HEK293T (cell line): ENCODE measurements around the gene GCSH.

Source experiments
- CTCF ChIA-PET: fragments of 350-600 bp; formaldehyde crosslinking; extraction: SDS; loops from one replicate; lab custom pipeline; 2021; ENCODE audit warnings: antibody characterized with exemption, inconsistent platforms; lab: Yijun Ruan, JAX
- POLR2A ChIA-PET: fragments of 350-600 bp; formaldehyde crosslinking; extraction: SDS; loops from one replicate; lab custom pipeline; 2020; ENCODE audit warnings: antibody characterized with exemption, inconsistent platforms; lab: Yijun Ruan, JAX
- DNase-seq: peaks from one replicate; pipeline ENCODE4 v3.0.0; 2012; ENCODE audit warnings: mixed read lengths; ENCODE audit errors: extremely low spot score
- ARNT ChIP-seq: fragments of 450-650 bp; IDR thresholded peaks from 2 replicates; pipeline ENCODE4 v1.6.1; 2017; ENCODE audit warnings: mild to moderate bottlenecking
- BHLHE40 ChIP-seq: fragments of 450-650 bp; IDR thresholded peaks from 2 replicates; pipeline ENCODE4 v1.6.1; 2016; ENCODE audit warnings: mild to moderate bottlenecking, moderate library complexity, borderline replicate concordance
- CTBP1 ChIP-seq: fragments of 450-650 bp; IDR thresholded peaks from 2 replicates; pipeline ENCODE4 v1.6.1; 2016; ENCODE audit warnings: borderline replicate concordance
- ELF4 ChIP-seq: fragments of 450-650 bp; IDR thresholded peaks from 2 replicates; pipeline ENCODE4 v1.6.1; 2017; ENCODE audit warnings: antibody characterized with exemption
- FOXA1 ChIP-seq: fragments of 450-650 bp; IDR thresholded peaks from 2 replicates; pipeline ENCODE4 v1.6.1; 2016; ENCODE audit warnings: mild to moderate bottlenecking
- FOXK2 ChIP-seq: fragments of 450-650 bp; IDR thresholded peaks from 2 replicates; pipeline ENCODE4 v1.6.1; 2016; ENCODE audit warnings: mild to moderate bottlenecking
- FOXM1 ChIP-seq: fragments of 450-650 bp; IDR thresholded peaks from 2 replicates; pipeline ENCODE4 v1.6.1; 2017; ENCODE audit warnings: mild to moderate bottlenecking, borderline replicate concordance
- HDGF ChIP-seq: fragments of 450-650 bp; IDR thresholded peaks from 2 replicates; pipeline ENCODE4 v1.6.1; 2017; ENCODE audit warnings: antibody characterized with exemption, borderline replicate concordance
- L3MBTL2 ChIP-seq: fragments of 450-650 bp; conservative IDR thresholded peaks from 2 replicates; pipeline ENCODE4 v1.6.1; 2016; ENCODE audit warnings: mild to moderate bottlenecking
- LEF1 ChIP-seq: fragments of 450-650 bp; IDR thresholded peaks from 2 replicates; pipeline ENCODE4 v1.6.1; 2017; ENCODE audit warnings: mild to moderate bottlenecking, borderline replicate concordance
- NFRKB ChIP-seq: fragments of 450-650 bp; IDR thresholded peaks from 2 replicates; pipeline ENCODE4 v1.6.1; 2016; ENCODE audit warnings: mild to moderate bottlenecking, moderate library complexity
- SP1 ChIP-seq: fragments of 450-650 bp; IDR thresholded peaks from 2 replicates; pipeline ENCODE4 v1.6.1; 2017
- SUZ12 ChIP-seq: fragments of 450-650 bp; IDR thresholded peaks from 2 replicates; pipeline ENCODE4 v1.6.1; 2016; ENCODE audit warnings: mild to moderate bottlenecking
- TARDBP ChIP-seq: fragments of 450-650 bp; IDR thresholded peaks from 2 replicates; pipeline ENCODE4 v1.6.1; 2016
- ZNF384 ChIP-seq: fragments of 450-650 bp; IDR thresholded peaks from 2 replicates; pipeline ENCODE4 v1.6.1; 2016
- TF ChIP-seq, protein P1 (sequence below): fragments of 450-650 bp; IDR thresholded peaks from 2 replicates; pipeline ENCODE4 v1.6.1; 2016

Gene GCSH

DNA sequence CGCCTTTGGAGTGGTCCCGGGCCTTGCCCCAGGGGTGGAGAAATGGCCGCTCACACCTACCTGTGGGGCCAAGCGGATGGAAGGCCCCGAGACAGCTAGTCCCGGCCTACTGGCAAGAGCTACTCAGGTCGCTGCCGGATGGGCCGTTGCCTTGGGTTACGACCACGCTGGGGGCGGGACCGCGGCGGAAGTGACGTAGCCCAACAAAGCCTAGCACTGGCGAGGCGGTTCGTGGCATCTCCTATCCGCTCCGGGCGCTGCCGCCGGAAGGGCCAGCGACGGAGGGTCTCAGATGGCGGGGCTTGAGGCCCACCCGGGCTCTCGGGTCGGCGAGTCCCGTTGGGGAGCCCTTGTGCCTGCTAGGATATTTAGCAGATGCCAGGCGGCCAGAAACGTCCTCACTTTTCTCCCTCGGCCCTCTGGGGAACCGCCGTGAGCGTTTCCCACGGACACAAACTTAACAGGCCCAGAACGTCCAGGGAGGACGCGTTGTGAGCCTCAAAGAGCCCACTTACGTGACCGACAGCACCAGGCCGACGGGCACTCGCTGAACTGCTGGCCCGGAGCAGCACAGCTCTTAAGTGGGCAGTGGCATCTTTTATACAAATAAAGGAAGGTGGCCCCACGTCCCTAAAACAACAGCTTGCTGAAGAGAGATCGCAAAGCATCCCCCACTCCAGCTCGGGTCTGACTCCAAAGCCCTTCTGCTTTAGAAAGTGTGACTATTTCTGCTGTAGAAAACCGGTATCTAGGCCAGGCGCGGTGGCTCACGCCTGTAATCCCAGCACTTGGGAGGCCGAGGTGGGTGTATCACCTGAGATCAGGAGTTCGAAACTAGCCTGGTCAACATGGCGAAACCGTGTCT, 18.9 kb downstream of the GCSH start, which contains the start of gene C16orf46:
Gene C16orf46 (minus strand): TSS at position 163 of the 865 bp plus-strand sequence. CDS start 13,283 bp downstream, outside the sequence.
- ChIA-PET POLR2A (interaction anchor here (0.6 to 2.4 kb wide), 11 partner anchors 11 to 237 kb away, joined by 3 to 14 read pairs (median 5); partner anchors contain the start of genes ATMIN, CENPN, CMC2 and GAN), CTCF (interaction anchor here (0.6 kb wide), 1 partner anchor 79 kb away, joined by 3 read pairs; no protein-coding TSS in a partner anchor)
- peak; percentile 28; the same call in 1 of the 2 replicates for TF ChIP-seq ELF4
- TF ChIP-seq ZNF384 = no peak
- TF ChIP-seq NFRKB = no peak
- peak; percentile 96 for DNase-seq

- POLR2A ChIA-PET = interaction anchor here (0.6 to 2.4 kb wide), 10 partner anchors 10 to 238 kb away, joined by 3 to 14 read pairs (median 5); partner anchors contain the start of genes ATMIN, CENPN, CMC2 and GAN
- CTCF ChIA-PET = interaction anchor here (0.6 to 0.9 kb wide), 2 partner anchors 40 to 79 kb away, joined by 3 read pairs; partner anchors contain the start of gene ATMIN
- TF ChIP-seq FOXK2 (no peak), SUZ12 (no peak), FOXM1 (no peak), TARDBP (no peak), FOXA1 (no peak), ZNF384 (no peak), L3MBTL2 (peak; percentile 84), LEF1 (no peak), SP1 (0 out of 2 replicates have a peak, but pooled peaks have one; percentile 36), BHLHE40 (no peak)
- peak; percentile 84 for DNase-seq
Measured at GRCh38 chr16:81076566-81077075, 19.6 kb downstream of the GCSH start.

- CTCF ChIA-PET = interaction anchor here (0.6 kb wide), 1 partner anchor 841 kb away, joined by 3 read pairs; no protein-coding TSS in a partner anchor
- POLR2A ChIA-PET = no interaction called here
- TF ChIP-seq ELF4 (no peak), L3MBTL2 (no peak), FOXK2 (no peak), LEF1 (no peak), SP1 (no peak), ZNF384 (no peak), SUZ12 (no peak)
- DNase-seq = no peak
Measured at GRCh38 chr16:81073560-81074330, 22.4 kb downstream of the GCSH start.

- DNase-seq = no peak
- ChIA-PET POLR2A (no interaction called here), CTCF (no interaction called here)
- TF ChIP-seq L3MBTL2 (no peak), FOXM1 (no peak), SP1 (no peak), TARDBP (no peak), NFRKB (no peak), HDGF (no peak), LEF1 (no peak), ELF4 (no peak), SUZ12 (no peak), FOXK2 (no peak), FOXA1 (no peak), BHLHE40 (no peak), ARNT (no peak), CTBP1 (no peak), ZNF384 (no peak)
- TF ChIP-seq, protein P1, sequence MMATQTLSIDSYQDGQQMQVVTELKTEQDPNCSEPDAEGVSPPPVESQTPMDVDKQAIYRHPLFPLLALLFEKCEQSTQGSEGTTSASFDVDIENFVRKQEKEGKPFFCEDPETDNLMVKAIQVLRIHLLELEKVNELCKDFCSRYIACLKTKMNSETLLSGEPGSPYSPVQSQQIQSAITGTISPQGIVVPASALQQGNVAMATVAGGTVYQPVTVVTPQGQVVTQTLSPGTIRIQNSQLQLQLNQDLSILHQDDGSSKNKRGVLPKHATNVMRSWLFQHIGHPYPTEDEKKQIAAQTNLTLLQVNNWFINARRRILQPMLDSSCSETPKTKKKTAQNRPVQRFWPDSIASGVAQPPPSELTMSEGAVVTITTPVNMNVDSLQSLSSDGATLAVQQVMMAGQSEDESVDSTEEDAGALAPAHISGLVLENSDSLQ = no peak
Measured at GRCh38 chr16:81071805-81072204, 24.4 kb downstream of the GCSH start.

- ChIA-PET CTCF (no interaction called here), POLR2A (no interaction called here)
- no peak for DNase-seq
- TF ChIP-seq SUZ12 = no peak
- no peak for TF ChIP-seq TARDBP
- TF ChIP-seq, protein P1 = no peak
- TF ChIP-seq BHLHE40 = no peak
- TF ChIP-seq ELF4 = no peak
- TF ChIP-seq FOXM1 = no peak
Measured at GRCh38 chr16:81070979-81071378, 25.2 kb downstream of the GCSH start.

DNA sequence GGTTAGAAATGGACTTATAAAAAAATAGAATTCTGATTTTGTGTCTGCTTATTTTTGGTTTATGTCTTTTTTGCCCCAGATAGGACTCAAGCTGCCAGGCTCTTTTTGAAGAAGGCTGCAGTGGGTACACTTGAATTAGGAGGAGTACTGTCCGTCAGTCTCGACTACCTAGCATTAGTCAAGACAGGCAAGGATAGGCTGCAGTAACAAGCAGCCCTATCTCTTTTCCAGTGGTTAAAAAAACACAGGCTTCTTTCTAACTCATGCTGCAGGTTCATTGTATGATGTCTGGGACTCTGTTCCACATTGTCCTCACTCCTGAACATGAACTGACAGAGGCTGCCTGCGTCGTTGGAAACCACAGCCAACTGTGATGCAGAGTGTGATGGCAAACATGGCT, 27.1 kb downstream of the GCSH start:
- TF ChIP-seq, protein P1 = no peak
- TF ChIP-seq FOXA1 (no peak), ARNT (no peak), ELF4 (no peak), HDGF (no peak)
- no peak for DNase-seq
- POLR2A ChIA-PET = no interaction called here
- CTCF ChIA-PET = no interaction called here
